OCI-LY7 (cell line): ENCODE data around the gene CCDC17. TPM values are rescaled to one million over a fixed set of nuclear protein-coding genes. Genes with fewer than 3 reads are reported as not detected.

Source experiments
- BruUV-seq: library from RNA; stranded (reverse); fragments of 400-500 nt; replicated peaks from 2 replicates; lab custom pipeline; 2021; lab: Mats Ljungman, UMichigan
- CTCF ChIA-PET: fragments of 300-600 bp; sonication (Branson Sonifier 250); formaldehyde crosslinking; loops from one replicate; lab custom pipeline; 2022; ENCODE audit warnings: antibody characterized with exemption; ENCODE audit not compliant: unreplicated experiment; lab: Charles Lee
- POLR2A ChIA-PET: fragments of 300-600 bp; sonication (Branson Sonifier 250); formaldehyde crosslinking; loops from one replicate; lab custom pipeline; 2022; ENCODE audit warnings: antibody characterized with exemption; lab: Charles Lee
- DNase-seq: peaks from one replicate; pipeline ENCODE4 v3.0.0-alpha.2; 2015; ENCODE audit warnings: low spot score
- H2AFZ ChIP-seq: fragments of 200-600 bp; sonication (generic), shearing (Covaris generic); 2 replicates; pipeline ENCODE4 v1.6.1; 2014; ENCODE audit warnings: mild to moderate bottlenecking, antibody characterized with exemption, low read length, moderate library complexity
- H3K27ac ChIP-seq: fragments of 200-600 bp; sonication (generic); 2 replicates; pipeline ENCODE4 v1.5.1; 2014; ENCODE audit warnings: mixed run types, low read depth, mild to moderate bottlenecking, moderate library complexity, low read length, inconsistent platforms; ENCODE audit not compliant: poor library complexity, severe bottlenecking
- H3K36me3 ChIP-seq: fragments of 200-600 bp; sonication (generic); 2 replicates; pipeline ENCODE4 v1.6.1; 2014; ENCODE audit warnings: mild to moderate bottlenecking, antibody characterized with exemption, low read length, moderate library complexity, mixed read lengths; ENCODE audit not compliant: insufficient read depth
- H3K4me1 ChIP-seq: fragments of 200-600 bp; sonication (generic); 2 replicates; pipeline ENCODE4 v1.5.1; 2014; ENCODE audit warnings: mild to moderate bottlenecking, low read length; ENCODE audit not compliant: insufficient read depth, poor library complexity, severe bottlenecking
- H3K4me2 ChIP-seq: fragments of 200-600 bp; sonication (generic); 2 replicates; pipeline ENCODE4 v1.6.1; 2014; ENCODE audit warnings: mild to moderate bottlenecking, low read length
- H3K4me3 ChIP-seq: fragments of 200-600 bp; sonication (generic); 2 replicates; pipeline ENCODE4 v1.5.1; 2014; ENCODE audit warnings: mild to moderate bottlenecking, low read depth, low read length; ENCODE audit not compliant: poor library complexity, severe bottlenecking
- H3K79me2 ChIP-seq: fragments of 200-600 bp; sonication (generic); 2 replicates; pipeline ENCODE4 v1.6.1; 2016; ENCODE audit warnings: low read depth, mild to moderate bottlenecking, low read length, moderate library complexity, mixed read lengths; ENCODE audit not compliant: insufficient read depth
- H3K9me2 ChIP-seq: fragments of 200-600 bp; sonication (generic); 2 replicates; pipeline ENCODE4 v1.6.1; 2016; ENCODE audit warnings: mild to moderate bottlenecking, low read length, mixed read lengths; ENCODE audit not compliant: insufficient read depth
- H3K9me3 ChIP-seq: fragments of 200-600 bp; sonication (generic); 2 replicates; pipeline ENCODE4 v1.6.1; 2014; ENCODE audit warnings: mild to moderate bottlenecking, mixed run types, low read length, mixed read lengths
- H4K20me1 ChIP-seq: fragments of 200-600 bp; sonication (generic); 2 replicates; pipeline ENCODE4 v1.6.1; 2014; ENCODE audit warnings: mild to moderate bottlenecking, antibody characterized with exemption, low read length, moderate library complexity, mixed read lengths; ENCODE audit not compliant: insufficient read depth
- CTCF ChIP-seq: fragments of 200-600 bp; sonication (generic); conservative IDR thresholded peaks from 2 replicates; pipeline ENCODE4 v1.5.1; 2014; ENCODE audit warnings: mild to moderate bottlenecking, antibody characterized with exemption, low read length, moderate library complexity, mixed read lengths
- EZH2phosphoT487 ChIP-seq: fragments of 200-600 bp; sonication (generic); IDR thresholded peaks from 2 replicates; pipeline ENCODE4 v1.6.1; 2018; ENCODE audit warnings: low read depth, borderline replicate concordance, mild to moderate bottlenecking, mixed run types, antibody characterized with exemption, low read length, moderate library complexity, mixed read lengths
- intact Hi-C: fragments of 100-400 bp; cut with micrococcal nuclease; formaldehyde crosslinking; loops from one replicate; pipeline ENCODE4 v1.10.0; 2022; ENCODE audit not compliant: unreplicated experiment
- total RNA-seq, 2 experiments: library from RNA; depleted of rRNA in 1 of 2; stranded (reverse); fragments of >200 nt in 1 of 2; shearing (Covaris generic) in 1 of 2; gene quantifications; 2 replicates each; pipeline ENCODE4 v1.2.3, GENCODE V29; 2014 to 2022

The CCDC17 gene
- total RNA-seq, 2 experiments from 2014 or later = 3.2 to 5.0 TPM

DNA sequence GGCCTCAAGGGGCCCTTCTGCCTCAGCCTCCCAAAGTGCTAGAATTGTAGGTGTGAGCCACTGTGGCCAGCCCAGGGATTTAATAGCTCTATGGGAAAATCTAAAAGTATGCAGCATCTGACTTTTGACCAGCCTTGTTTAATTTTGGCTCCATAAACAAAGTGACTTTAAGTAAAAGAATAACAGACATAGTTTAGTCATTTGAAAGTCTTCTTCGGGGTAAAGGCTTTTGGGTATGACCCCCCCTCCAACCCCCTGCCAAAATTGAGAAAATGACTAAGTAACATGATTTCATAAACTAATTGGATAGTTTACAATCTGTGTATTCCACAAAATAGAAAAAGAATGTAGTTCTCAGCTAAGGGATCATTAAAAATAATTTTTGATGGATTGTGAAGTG, 45.5 kb upstream of the CCDC17 start:
- H3K27ac ChIP-seq = no peak overlapping the region
- no peak overlapping the region for H3K4me2 ChIP-seq
- no peaks in the 10 kb centered on the region for H3K9me2 ChIP-seq
- H3K9me3 ChIP-seq = no peaks in the 10 kb centered on the region
- no TSS peak for BruUV-seq
- H4K20me1 ChIP-seq = peaks cover 3% of the 10 kb centered on the region; the same call in 1 of the 2 replicates
- H3K4me1 ChIP-seq = peaks cover 4% of the 10 kb centered on the region
- TF ChIP-seq CTCF (no peak), EZH2phosphoT487 (no peak)
- H2AFZ ChIP-seq = no peak overlapping the region
- no peak for DNase-seq
- CTCF ChIA-PET = no interaction called here
- peaks cover 99% of the 10 kb centered on the region for H3K79me2 ChIP-seq
- H3K36me3 ChIP-seq = peaks cover 74% of the 10 kb centered on the region
- intact Hi-C loops = no loop called here
- POLR2A ChIA-PET = interaction anchor here (1.0 to 1.5 kb wide), 7 partner anchors 10 to 275 kb away, joined by 3 to 4 read pairs (median 3); no protein-coding TSS in a partner anchor
- H3K4me3 ChIP-seq = no peak overlapping the region

- Histone ChIP-seq H3K9me3 (no peaks in the 10 kb centered on the region), H3K27ac (no peak overlapping the region), H2AFZ (no peak overlapping the region), H3K4me1 (peaks cover 4% of the 10 kb centered on the region), H3K79me2 (peaks cover 99% of the 10 kb centered on the region), H4K20me1 (peaks cover 6% of the 10 kb centered on the region; the same call in 1 of the 2 replicates), H3K4me2 (no peak overlapping the region), H3K9me2 (no peaks in the 10 kb centered on the region), H3K4me3 (no peak overlapping the region), H3K36me3 (peaks cover 66% of the 10 kb centered on the region)
- TF ChIP-seq EZH2phosphoT487 = no peak
- TF ChIP-seq CTCF = no peak
- no peak for DNase-seq
- ChIA-PET CTCF (no interaction called here), POLR2A (interaction anchor here (1.1 to 1.5 kb wide), 4 partner anchors 10 to 276 kb away, joined by 3 read pairs; no protein-coding TSS in a partner anchor)
- intact Hi-C loops = no loop called here
- no TSS peak for BruUV-seq
Measured at GRCh38 chr1:45668526-45668925, 44.7 kb upstream of the CCDC17 start.

DNA sequence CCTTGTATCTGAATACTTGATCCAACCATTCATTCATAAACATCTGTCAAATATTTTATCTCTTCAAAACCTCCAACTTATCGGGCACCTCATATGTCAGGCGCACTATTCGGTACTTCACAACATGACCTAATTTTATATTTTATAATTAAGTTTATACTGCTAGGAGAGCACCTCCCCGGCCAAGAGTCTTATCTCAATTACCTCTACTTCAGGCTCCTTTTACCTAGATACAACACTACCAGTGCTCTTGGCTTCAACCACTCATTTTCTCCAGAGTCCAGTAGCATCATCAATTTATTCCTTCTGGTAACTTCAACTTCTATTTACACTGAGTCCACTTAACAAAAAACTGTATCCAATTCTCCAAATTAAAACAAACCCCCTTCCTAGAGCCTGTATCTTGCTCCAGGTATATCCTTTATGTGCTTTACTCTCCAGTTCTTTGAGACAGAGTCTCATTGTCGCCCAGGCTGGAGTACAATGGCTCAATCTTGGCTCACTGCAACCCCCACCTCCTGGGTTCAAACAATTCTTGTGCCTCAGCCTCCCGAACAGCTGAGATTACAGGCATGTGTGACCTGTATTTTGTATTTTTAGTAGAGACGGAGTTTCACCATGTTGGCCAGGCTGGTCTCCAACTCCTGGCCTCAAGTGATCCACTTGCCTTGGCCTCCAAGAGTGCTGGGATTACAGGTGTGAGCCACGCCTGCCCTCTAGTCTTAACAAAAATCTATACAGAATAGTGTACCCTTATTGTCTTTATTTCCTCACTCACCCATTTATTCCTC, 43.7 kb upstream of the CCDC17 start:
- Histone ChIP-seq H3K4me3 (no peak overlapping the region), H3K4me1 (peaks cover 4% of the 10 kb centered on the region), H3K4me2 (no peak overlapping the region), H3K9me3 (no peaks in the 10 kb centered on the region), H3K79me2 (peaks cover 99% of the 10 kb centered on the region), H3K9me2 (no peaks in the 10 kb centered on the region), H3K27ac (no peak overlapping the region), H3K36me3 (peaks cover 56% of the 10 kb centered on the region), H2AFZ (no peak overlapping the region), H4K20me1 (peaks cover 6% of the 10 kb centered on the region; the same call in 1 of the 2 replicates)
- POLR2A ChIA-PET = interaction anchor here (0.7 to 1.1 kb wide), 2 partner anchors 11 to 12 kb away, joined by 3 to 5 read pairs; no protein-coding TSS in a partner anchor
- intact Hi-C loops = no loop called here
- no peak for TF ChIP-seq CTCF
- CTCF ChIA-PET = no interaction called here
- BruUV-seq = no TSS peak
- no peak for DNase-seq
